ENCODE data around the gene DYNLRB1. TPM values are rescaled to one million over a fixed set of nuclear protein-coding genes. Genes with fewer than 3 reads are reported as not detected.
A peak's percentile ranks its signal among the peaks of the same experiment; 100 is the strongest.
"Not testable (repeated sequence)": the region's sequence is repeated elsewhere in the genome, so short reads cannot be mapped to it uniquely, and the experiment has no call there.

Gene DYNLRB1
- total RNA-seq, 2 experiments from 2014 or later: 66.6 to 70.9 TPM

GRCh38 chr20:34512266-34512954 lies 3.8 kb upstream of the DYNLRB1 start:
- Mint-ChIP-seq H3K4me3 (no peak overlapping the region), H3K27ac (no peak overlapping the region), H3K27me3 (no peaks in the 10 kb centered on the region), H3K9me3 (no peaks in the 10 kb centered on the region), H3K36me3 (ENCODE audit: low read depth) (peaks cover 4% of the 10 kb centered on the region), H3K4me1 (ENCODE audit: low read depth) (peaks cover 18% of the 10 kb centered on the region)
- ATAC-seq: no peak
- intact Hi-C loops (cut with micrococcal nuclease): no loop called here
- CTCF ChIA-PET: interaction anchor here (1.3 to 1.4 kb wide), 2 partner anchors 11 to 200 kb away, joined by 9 read pairs; no protein-coding TSS in a partner anchor
- TF ChIP-seq CTCF (IDR thresholded peaks at IDR 0.05): no peak
- no peak for DNase-seq
- POLR2A ChIA-PET: no interaction called here

- no peak for ATAC-seq
- H3K27ac Mint-ChIP-seq: no peak overlapping the region
- peaks cover 22% of the 10 kb centered on the region for H3K4me1 Mint-ChIP-seq (ENCODE audit: low read depth)
- no peak overlapping the region for H3K4me3 Mint-ChIP-seq
- ChIA-PET CTCF (interaction anchor here (1.4 to 6.2 kb wide), 2 partner anchors 10 to 200 kb away, joined by 9 to 114 read pairs; no protein-coding TSS in a partner anchor), POLR2A (no interaction called here)
- H3K27me3 Mint-ChIP-seq: no peaks in the 10 kb centered on the region
- no peak for DNase-seq
- intact Hi-C loops (cut with micrococcal nuclease): no loop called here
- peaks cover 5% of the 10 kb centered on the region for H3K36me3 Mint-ChIP-seq (ENCODE audit: low read depth)
- H3K9me3 Mint-ChIP-seq: no peaks in the 10 kb centered on the region
- TF ChIP-seq CTCF (IDR thresholded peaks at IDR 0.05): no peak
Measured at GRCh38 chr20:34512955-34513419, 3.2 kb upstream of the DYNLRB1 start.

GRCh38 chr20:34514034-34514433 lies 2.2 kb upstream of the DYNLRB1 start:
- H3K27me3 Mint-ChIP-seq; DNase-seq; intact Hi-C loops (cut with micrococcal nuclease); ATAC-seq; H3K27ac Mint-ChIP-seq; H3K36me3 Mint-ChIP-seq (ENCODE audit: low read depth); H3K9me3 Mint-ChIP-seq: not testable (repeated sequence)
- POLR2A ChIA-PET: interaction anchor here (0.7 kb wide), 1 partner anchor 212 kb away, joined by 4 read pairs; no protein-coding TSS in a partner anchor
- CTCF ChIA-PET: interaction anchor here (6.2 kb wide), 1 partner anchor 201 kb away, joined by 114 read pairs; no protein-coding TSS in a partner anchor
- peak overlapping the region; percentile 98 for H3K4me3 Mint-ChIP-seq
- H3K4me1 Mint-ChIP-seq (ENCODE audit: low read depth): peaks cover 31% of the 10 kb centered on the region

- ATAC-seq: no peak
Measured at GRCh38 chr20:34514897-34515483, 1.2 kb upstream of the DYNLRB1 start.

More at GRCh38 chr20:34514897-34515483, 1.2 kb upstream of the DYNLRB1 start:
- H3K36me3 Mint-ChIP-seq (ENCODE audit: low read depth): peaks cover 6% of the 10 kb centered on the region
- no peaks in the 10 kb centered on the region for H3K27me3 Mint-ChIP-seq
- ChIA-PET POLR2A (interaction anchor here (0.6 to 1.9 kb wide), 6 partner anchors 12 to 213 kb away, joined by 3 to 5 read pairs (median 3); no protein-coding TSS in a partner anchor), CTCF (interaction anchor here (0.9 to 6.2 kb wide), 4 partner anchors 24 to 214 kb away, joined by 3 to 114 read pairs (median 8); no protein-coding TSS in a partner anchor)
- no peaks in the 10 kb centered on the region for H3K9me3 Mint-ChIP-seq
- peak overlapping the region; percentile 96 for H3K27ac Mint-ChIP-seq
- H3K4me1 Mint-ChIP-seq (ENCODE audit: low read depth): peaks cover 35% of the 10 kb centered on the region
- peak overlapping the region; percentile 98 for H3K4me3 Mint-ChIP-seq
- TF ChIP-seq CTCF (IDR thresholded peaks at IDR 0.05): no peak
- intact Hi-C loops (cut with micrococcal nuclease): loop anchor here (5.0 kb wide), 1 partner anchor 213 kb away; the partner anchor contains the start of gene AHCY
- no peak for DNase-seq

Measured in activated CD8-positive, alpha-beta T cell treated with anti-CD3 and anti-CD28 coated beads for 36 hours (primary cell).